Stimulated activated effector memory CD8-positive, alpha-beta T cell treated with anti-CD3 and anti-CD28 coated beads, Interleukin-12 subunit alpha, Interleukin-12 subunit beta, amount 100 ng/mL, for 72 hours (primary cell): Measurements from ENCODE around the gene UBE2D2.
"Not testable (repeated sequence)": the region's sequence is repeated elsewhere in the genome, so short reads cannot be mapped to it uniquely, and the experiment has no call there.

Experiments
- ATAC-seq: fragments of 150-1000 bp; cut with Tn5 transposase; 2 replicates; pipeline ENCODE4 v1.10.0; 2021
- DNase-seq, 2 donors: peaks; one replicate each; pipeline ENCODE4 v3.0.0; 2021 to 2022; ENCODE audit warnings: low spot score in 2 of 2
- H3K27ac Mint-ChIP-seq: one replicate; pipeline ENCODE4 v1.8.0; 2022; ENCODE audit warnings: mild to moderate bottlenecking, mixed read lengths
- H3K36me3 Mint-ChIP-seq: one replicate; pipeline ENCODE4 v1.8.0; 2022; ENCODE audit warnings: mild to moderate bottlenecking, mixed read lengths
- H3K4me1 Mint-ChIP-seq: one replicate; pipeline ENCODE4 v1.8.0; 2022; ENCODE audit warnings: mixed read lengths
- H3K4me3 Mint-ChIP-seq: one replicate; pipeline ENCODE4 v1.8.0; 2022; ENCODE audit warnings: mild to moderate bottlenecking, mixed read lengths
- H3K9me3 Mint-ChIP-seq: one replicate; pipeline ENCODE4 v1.8.0; 2022; ENCODE audit warnings: mixed read lengths

UBE2D2 gene

GRCh38 chr5:139527896-139528467 lies 33.2 kb upstream of the UBE2D2 start:
- not testable (repeated sequence) for H3K27ac Mint-ChIP-seq, H3K4me1 Mint-ChIP-seq, H3K4me3 Mint-ChIP-seq, DNase-seq, H3K9me3 Mint-ChIP-seq, ATAC-seq, H3K36me3 Mint-ChIP-seq

- not testable (repeated sequence) for H3K4me3 Mint-ChIP-seq, H3K9me3 Mint-ChIP-seq, DNase-seq, H3K27ac Mint-ChIP-seq, ATAC-seq, H3K36me3 Mint-ChIP-seq, H3K4me1 Mint-ChIP-seq
These were observed 32.4 kb upstream of the UBE2D2 start for GRCh38 chr5:139528695-139529094.

- DNase-seq, H3K27ac Mint-ChIP-seq, ATAC-seq, H3K4me1 Mint-ChIP-seq, H3K36me3 Mint-ChIP-seq, H3K9me3 Mint-ChIP-seq, H3K4me3 Mint-ChIP-seq: not testable (repeated sequence)
These were observed 31.1 kb upstream of the UBE2D2 start for GRCh38 chr5:139530079-139530478.

GRCh38 chr5:139531772-139532169 lies 29.4 kb upstream of the UBE2D2 start:
- no peak overlapping the region for H3K27ac Mint-ChIP-seq
- no peaks in the 10 kb centered on the region for H3K4me1 Mint-ChIP-seq
- DNase-seq, result no peak
- H3K4me3 Mint-ChIP-seq, result no peak overlapping the region
- H3K36me3 Mint-ChIP-seq, result no peaks in the 10 kb centered on the region
- ATAC-seq, result no peak
- no peaks in the 10 kb centered on the region for H3K9me3 Mint-ChIP-seq

GRCh38 chr5:139543423-139543991 lies 17.6 kb upstream of the UBE2D2 start:
- no peaks in the 10 kb centered on the region for H3K36me3 Mint-ChIP-seq
- ATAC-seq, result peak; percentile 91
- no peaks in the 10 kb centered on the region for H3K4me1 Mint-ChIP-seq
- DNase-seq, result peak; percentile 11 to 62
- H3K4me3 Mint-ChIP-seq, result no peak overlapping the region
- H3K9me3 Mint-ChIP-seq, result no peaks in the 10 kb centered on the region
- no peak overlapping the region for H3K27ac Mint-ChIP-seq

GRCh38 chr5:139546593-139546992 lies 14.5 kb upstream of the UBE2D2 start:
- not testable (repeated sequence) for ATAC-seq, H3K4me3 Mint-ChIP-seq, H3K4me1 Mint-ChIP-seq, H3K36me3 Mint-ChIP-seq, H3K9me3 Mint-ChIP-seq, DNase-seq
- H3K27ac Mint-ChIP-seq, result peak overlapping the region; percentile 66

GRCh38 chr5:139549162-139549894 lies 11.8 kb upstream of the UBE2D2 start:
- Mint-ChIP-seq H3K36me3 (no peaks in the 10 kb centered on the region), H3K4me1 (no peaks in the 10 kb centered on the region), H3K9me3 (no peaks in the 10 kb centered on the region), H3K27ac (no peak overlapping the region), H3K4me3 (no peak overlapping the region)
- DNase-seq, result no peak
- ATAC-seq, result no peak

GRCh38 chr5:139550051-139550872 lies 10.9 kb upstream of the UBE2D2 start:
- H3K27ac Mint-ChIP-seq, H3K4me3 Mint-ChIP-seq, H3K4me1 Mint-ChIP-seq, H3K36me3 Mint-ChIP-seq, DNase-seq, H3K9me3 Mint-ChIP-seq: not testable (repeated sequence)
- peak; percentile 66 for ATAC-seq

- no peak for DNase-seq
- no peak for ATAC-seq
- no peaks in the 10 kb centered on the region for H3K36me3 Mint-ChIP-seq
- no peak overlapping the region for H3K4me3 Mint-ChIP-seq
- no peaks in the 10 kb centered on the region for H3K4me1 Mint-ChIP-seq
- no peaks in the 10 kb centered on the region for H3K9me3 Mint-ChIP-seq
- H3K27ac Mint-ChIP-seq, result no peak overlapping the region
These were observed 9.8 kb upstream of the UBE2D2 start for GRCh38 chr5:139551191-139551889.

- Mint-ChIP-seq H3K27ac (no peak overlapping the region), H3K4me1 (no peaks in the 10 kb centered on the region), H3K36me3 (no peaks in the 10 kb centered on the region), H3K9me3 (no peaks in the 10 kb centered on the region), H3K4me3 (no peak overlapping the region)
- DNase-seq (no peak), ATAC-seq (no peak)
These were observed 8.1 kb upstream of the UBE2D2 start for GRCh38 chr5:139552893-139553575.

- Mint-ChIP-seq H3K4me1 (no peaks in the 10 kb centered on the region), H3K9me3 (no peaks in the 10 kb centered on the region), H3K36me3 (no peaks in the 10 kb centered on the region), H3K27ac (no peak overlapping the region), H3K4me3 (no peak overlapping the region)
- DNase-seq (no peak), ATAC-seq (no peak)
These were observed 6.9 kb upstream of the UBE2D2 start for GRCh38 chr5:139554264-139554663.

GRCh38 chr5:139557811-139558210 lies 3.3 kb upstream of the UBE2D2 start:
- H3K9me3 Mint-ChIP-seq, result no peaks in the 10 kb centered on the region
- no peak overlapping the region for H3K27ac Mint-ChIP-seq
- H3K4me3 Mint-ChIP-seq, result no peak overlapping the region
- ATAC-seq (no peak), DNase-seq (no peak)
- peaks cover 10% of the 10 kb centered on the region for H3K4me1 Mint-ChIP-seq
- H3K36me3 Mint-ChIP-seq, result peaks cover 20% of the 10 kb centered on the region

- peaks cover 25% of the 10 kb centered on the region for H3K4me1 Mint-ChIP-seq
- peak; percentile 51 for ATAC-seq
- peaks cover 61% of the 10 kb centered on the region for H3K36me3 Mint-ChIP-seq
- no peaks in the 10 kb centered on the region for H3K9me3 Mint-ChIP-seq
- H3K4me3 Mint-ChIP-seq, result peak overlapping the region; percentile 95
- DNase-seq, result peak; percentile 47 to 85
- peak overlapping the region; percentile 98 for H3K27ac Mint-ChIP-seq
These were observed 714 bp downstream of the UBE2D2 start for GRCh38 chr5:139561655-139562451.

- H3K36me3 Mint-ChIP-seq, result peaks cover 71% of the 10 kb centered on the region
- DNase-seq, result no peak
- peak overlapping the region; percentile 95 for H3K4me3 Mint-ChIP-seq
- ATAC-seq, result no peak
- peaks cover 25% of the 10 kb centered on the region for H3K4me1 Mint-ChIP-seq
- peak overlapping the region; percentile 98 for H3K27ac Mint-ChIP-seq
- no peaks in the 10 kb centered on the region for H3K9me3 Mint-ChIP-seq
These were observed 1.7 kb downstream of the UBE2D2 start for GRCh38 chr5:139562847-139563246.
